ENCODE results near the gene LNX2.

DNA sequence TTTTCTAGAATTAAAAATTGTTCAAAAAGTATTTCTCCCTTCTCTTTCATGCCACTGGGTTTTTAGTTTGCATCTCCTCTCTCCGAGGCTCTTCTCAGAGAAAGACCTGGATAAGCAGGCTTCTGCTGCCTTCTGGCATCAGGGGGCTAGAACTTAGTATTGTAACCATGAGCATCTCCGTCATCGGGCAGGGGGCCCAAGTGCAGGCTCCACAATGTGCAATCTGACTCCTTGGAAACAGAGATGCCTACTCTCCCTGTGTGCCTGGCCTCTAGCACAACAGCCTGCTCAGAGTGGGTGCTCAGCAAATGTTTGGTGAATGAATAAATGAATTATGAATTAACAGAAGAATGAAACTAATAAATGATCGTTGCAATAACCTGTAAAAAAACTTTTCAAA is 124.3 kb downstream of the LNX2 start:
- TF ChIP-seq, protein P1, sequence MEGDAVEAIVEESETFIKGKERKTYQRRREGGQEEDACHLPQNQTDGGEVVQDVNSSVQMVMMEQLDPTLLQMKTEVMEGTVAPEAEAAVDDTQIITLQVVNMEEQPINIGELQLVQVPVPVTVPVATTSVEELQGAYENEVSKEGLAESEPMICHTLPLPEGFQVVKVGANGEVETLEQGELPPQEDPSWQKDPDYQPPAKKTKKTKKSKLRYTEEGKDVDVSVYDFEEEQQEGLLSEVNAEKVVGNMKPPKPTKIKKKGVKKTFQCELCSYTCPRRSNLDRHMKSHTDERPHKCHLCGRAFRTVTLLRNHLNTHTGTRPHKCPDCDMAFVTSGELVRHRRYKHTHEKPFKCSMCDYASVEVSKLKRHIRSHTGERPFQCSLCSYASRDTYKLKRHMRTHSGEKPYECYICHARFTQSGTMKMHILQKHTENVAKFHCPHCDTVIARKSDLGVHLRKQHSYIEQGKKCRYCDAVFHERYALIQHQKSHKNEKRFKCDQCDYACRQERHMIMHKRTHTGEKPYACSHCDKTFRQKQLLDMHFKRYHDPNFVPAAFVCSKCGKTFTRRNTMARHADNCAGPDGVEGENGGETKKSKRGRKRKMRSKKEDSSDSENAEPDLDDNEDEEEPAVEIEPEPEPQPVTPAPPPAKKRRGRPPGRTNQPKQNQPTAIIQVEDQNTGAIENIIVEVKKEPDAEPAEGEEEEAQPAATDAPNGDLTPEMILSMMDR (conservative IDR thresholded peaks at IDR 0.05; ENCODE audit: low read depth, low read length), result no peak
- no peak for TF ChIP-seq EZH2 (IDR thresholded peaks at IDR 0.05; ENCODE audit: borderline replicate concordance, low read depth, low read length, poor library complexity, severe bottlenecking)

Measured in A673 (cell line).